Tibial nerve (tissue), 4 donors: ENCODE data around the gene TPPP2. TPM values are rescaled to one million over a fixed set of nuclear protein-coding genes. Genes with fewer than 3 reads are reported as not detected.
A peak's percentile ranks its signal among the peaks of the same experiment; 100 is the strongest.
"Not testable (repeated sequence)": the region's sequence is repeated elsewhere in the genome, so short reads cannot be mapped to it uniquely, and the experiment has no call there.

ENCODE experiments used
- DNase-seq, 2 donors: peaks; one replicate each; pipeline ENCODE4 v3.0.0-alpha.2; 2019; ENCODE audit warnings: low spot score in 2 of 2
- H3K27ac ChIP-seq, 4 donors: fragments of 200-600 bp; sonication (generic) in 3 of 4; one replicate each; pipeline ENCODE4 v1.5.1; 2017 to 2019; ENCODE audit warnings: mild to moderate bottlenecking in 1 of 4
- H3K27me3 ChIP-seq, 2 donors: fragments of 200-600 bp; sonication (generic) in 1 of 2; one replicate each; pipeline versions ENCODE4 v1.5.1 to v1.6.0; 2017 to 2019
- H3K36me3 ChIP-seq, 3 donors: fragments of 200-600 bp; sonication (generic); one replicate each; pipeline ENCODE4 v1.5.1; 2018 to 2019
- H3K4me1 ChIP-seq, 4 donors: fragments of 200-600 bp; sonication (generic) in 3 of 4; one replicate each; pipeline ENCODE4 v1.5.1; 2017 to 2019
- H3K4me3 ChIP-seq, 4 donors: fragments of 200-600 bp; sonication (generic) in 3 of 4; one replicate each; pipeline ENCODE4 v1.5.1; 2017 to 2019; ENCODE audit warnings: mild to moderate bottlenecking in 1 of 4, moderate library complexity in 1 of 4
- H3K9me3 ChIP-seq, 4 donors: fragments of 200-600 bp; sonication (generic) in 3 of 4; one replicate each; pipeline ENCODE4 v1.5.1; 2017 to 2019
- CTCF ChIP-seq, 5 experiments: fragments of 200-600 bp in 3 of 5; fragments of 450-650 bp in 2 of 5; sonication (generic) in 3 of 5; IDR thresholded peaks; one replicate each; pipeline ENCODE4 v1.5.1; 2016 to 2019; ENCODE audit warnings: antibody characterized with exemption in 5 of 5, mild to moderate bottlenecking in 3 of 5, moderate library complexity in 2 of 5
- EP300 ChIP-seq, 2 donors: sonication (generic); formaldehyde crosslinking; IDR thresholded peaks; one replicate each; pipeline ENCODE4 v1.6.1; 2017; ENCODE audit warnings: antibody characterized with exemption in 2 of 2, mild to moderate bottlenecking in 1 of 2
- POLR2A ChIP-seq, 2 donors: fragments of 450-650 bp; IDR thresholded peaks; one replicate each; pipeline ENCODE4 v1.6.1; 2017; ENCODE audit warnings: antibody characterized with exemption in 2 of 2, mild to moderate bottlenecking in 2 of 2, moderate library complexity in 2 of 2
- WGBS, 2 donors: methylation state at CpG; one replicate each; pipeline ENCODE4 v1.1.5; 2018; 5-methylcytosine and 5-hydroxymethylcytosine counted together
- total RNA-seq, 4 donors: library from RNA; depleted of rRNA; stranded (reverse); fragments of >200 nt; gene quantifications; one replicate each; pipeline ENCODE4 v1.1.0, GENCODE V29; 2016

Gene TPPP2
- total RNA-seq, 4 donors from 2014 or later, result not detected

- DNase-seq, result peak; percentile 72 to 77
- peak overlapping the region in 1 of 4 donors; percentile 31 for H3K4me3 ChIP-seq
- 11 to 14% methylated on average over 10 of the region's 10 CpGs for WGBS, 2 donors
These were observed 8.7 kb downstream of the TPPP2 start for GRCh38 chr14:21038441-21039422.

GRCh38 chr14:21039585-21040369 lies 9.8 kb downstream of the TPPP2 start:
- Histone ChIP-seq H3K4me3 (peak overlapping the region in 1 of 4 donors; percentile 31), H3K27ac (peak overlapping the region; percentile 66 to 86 (median 80)), H3K4me1 (peaks cover 0 to 55% (median 31%) of the 10 kb centered on the region in 4 donors), H3K27me3 (no peaks in the 10 kb centered on the region), H3K9me3 (no peaks in the 10 kb centered on the region), H3K36me3 (no peaks in the 10 kb centered on the region)
- peak; percentile 56 to 88 (median 71) for TF ChIP-seq CTCF (IDR thresholded peaks at IDR 0.05)
- no peak for TF ChIP-seq POLR2A (IDR thresholded peaks at IDR 0.05)
- peak in 1 of 2 donors; percentile 36 for TF ChIP-seq EP300 (IDR thresholded peaks at IDR 0.05)
- DNase-seq, result peak in 1 of 2 donors; percentile 57
- WGBS, 2 donors, result 40 to 42% methylated on average over 8 of the region's 8 CpGs

More at GRCh38 chr14:21038441-21039422, 8.7 kb downstream of the TPPP2 start:
- peak overlapping the region; percentile 66 to 86 (median 80) for H3K27ac ChIP-seq
- no peaks in the 10 kb centered on the region for H3K9me3 ChIP-seq
- no peaks in the 10 kb centered on the region for H3K36me3 ChIP-seq
- peaks cover 0 to 49% (median 28%) of the 10 kb centered on the region in 4 donors for H3K4me1 ChIP-seq
- H3K27me3 ChIP-seq, result no peaks in the 10 kb centered on the region
- TF ChIP-seq POLR2A (IDR thresholded peaks at IDR 0.05) (peak in 1 of 2 donors; percentile 46), CTCF (IDR thresholded peaks at IDR 0.05) (peak in 1 of 5 experiments; percentile 36), EP300 (IDR thresholded peaks at IDR 0.05) (peak in 1 of 2 donors; percentile 74)

- no peaks in the 10 kb centered on the region for H3K9me3 ChIP-seq
- no peaks in the 10 kb centered on the region for H3K27me3 ChIP-seq
- no peak overlapping the region for H3K4me3 ChIP-seq
- 72 to 74% methylated on average over 8 of the region's 8 CpGs for WGBS, 2 donors
- H3K36me3 ChIP-seq, result no peaks in the 10 kb centered on the region
- TF ChIP-seq EP300 (IDR thresholded peaks at IDR 0.05), result no peak
- TF ChIP-seq CTCF (IDR thresholded peaks at IDR 0.05), result no peak
- TF ChIP-seq POLR2A (IDR thresholded peaks at IDR 0.05), result no peak
- peaks cover 0 to 55% (median 31%) of the 10 kb centered on the region in 4 donors for H3K4me1 ChIP-seq
- peak overlapping the region in 2 of 4 donors; percentile 80 to 86 for H3K27ac ChIP-seq
- no peak for DNase-seq
These were observed 10.4 kb downstream of the TPPP2 start for GRCh38 chr14:21040370-21040925.

GRCh38 chr14:21040941-21041340 lies 10.9 kb downstream of the TPPP2 start:
- not testable (repeated sequence) for DNase-seq, H3K36me3 ChIP-seq, H3K27ac ChIP-seq, H3K4me3 ChIP-seq, H3K27me3 ChIP-seq, H3K9me3 ChIP-seq
- peaks cover 0 to 55% (median 31%) of the 10 kb centered on the region in 4 donors for H3K4me1 ChIP-seq
- 85 to 89% methylated on average over 3 of the region's 3 CpGs for WGBS, 2 donors

- TF ChIP-seq CTCF (IDR thresholded peaks at IDR 0.05), result no peak
- no peak for TF ChIP-seq POLR2A (IDR thresholded peaks at IDR 0.05)
- no peak for TF ChIP-seq EP300 (IDR thresholded peaks at IDR 0.05)
- H3K4me3 ChIP-seq, result no peak within 1 kb of the TSS
These were observed 11.8 kb downstream of the TPPP2 start, which contains the start of gene RNASE7 for GRCh38 chr14:21041676-21042433. Gene RNASE7, plus strand, starts transcription at chr14:21042362. Its CDS starts 631 bp downstream, at chr14:21042993.

More at GRCh38 chr14:21041676-21042433, 11.8 kb downstream of the TPPP2 start, which contains the start of gene RNASE7:
- Histone ChIP-seq H3K36me3 (no peaks in the 10 kb centered on the region), H3K9me3 (no peaks in the 10 kb centered on the region), H3K4me1 (peaks cover 0 to 53% (median 30%) of the 10 kb centered on the region in 4 donors), H3K27me3 (no peaks in the 10 kb centered on the region), H3K27ac (no peak within 1 kb of the TSS)
- 74 to 77% methylated on average over 11 of the region's 11 CpGs for WGBS, 2 donors
- DNase-seq, result no peak
